MM.1S (cell line): ENCODE data around the gene RAB34.

Experiments used
- EZH2 ChIP-seq: fragments of 300-600 bp; sonication (generic); optimal IDR thresholded peaks from 2 replicates; pipeline ENCODE3; 2017; ENCODE audit warnings: low read depth, mild to moderate bottlenecking, antibody characterized with exemption, low read length, mixed read lengths
- EZH2phosphoT487 ChIP-seq: fragments of 300-600 bp; sonication (generic); IDR thresholded peaks from 2 replicates; pipeline ENCODE4 v1.6.1; 2018; ENCODE audit warnings: antibody characterized with exemption, low read length
- TF ChIP-seq, protein P1 (sequence below): fragments of 300-600 bp; sonication (generic); IDR thresholded peaks from 2 replicates; pipeline ENCODE4 v1.5.1; 2016; ENCODE audit warnings: antibody characterized with exemption, low read length, mixed read lengths

DNA sequence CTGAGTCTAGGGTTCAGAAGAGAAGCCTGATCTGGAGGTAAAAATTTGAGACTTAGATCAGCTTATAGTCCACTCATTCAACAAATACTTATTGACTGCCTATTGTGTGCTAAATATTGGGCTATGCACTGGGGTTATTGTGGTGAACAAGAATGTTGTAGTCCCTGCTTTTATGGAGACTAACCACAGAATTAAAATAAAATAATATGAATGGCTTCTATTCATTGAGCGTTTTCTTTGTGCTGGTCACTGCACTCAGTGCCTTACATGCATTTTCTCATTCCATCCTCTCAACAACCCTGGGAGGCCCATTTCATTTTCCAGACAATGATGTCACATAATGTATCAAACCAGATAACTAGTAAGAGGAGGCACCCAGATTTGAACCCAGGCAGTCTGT, 15.7 kb upstream of the RAB34 start:
- TF ChIP-seq, protein P1, sequence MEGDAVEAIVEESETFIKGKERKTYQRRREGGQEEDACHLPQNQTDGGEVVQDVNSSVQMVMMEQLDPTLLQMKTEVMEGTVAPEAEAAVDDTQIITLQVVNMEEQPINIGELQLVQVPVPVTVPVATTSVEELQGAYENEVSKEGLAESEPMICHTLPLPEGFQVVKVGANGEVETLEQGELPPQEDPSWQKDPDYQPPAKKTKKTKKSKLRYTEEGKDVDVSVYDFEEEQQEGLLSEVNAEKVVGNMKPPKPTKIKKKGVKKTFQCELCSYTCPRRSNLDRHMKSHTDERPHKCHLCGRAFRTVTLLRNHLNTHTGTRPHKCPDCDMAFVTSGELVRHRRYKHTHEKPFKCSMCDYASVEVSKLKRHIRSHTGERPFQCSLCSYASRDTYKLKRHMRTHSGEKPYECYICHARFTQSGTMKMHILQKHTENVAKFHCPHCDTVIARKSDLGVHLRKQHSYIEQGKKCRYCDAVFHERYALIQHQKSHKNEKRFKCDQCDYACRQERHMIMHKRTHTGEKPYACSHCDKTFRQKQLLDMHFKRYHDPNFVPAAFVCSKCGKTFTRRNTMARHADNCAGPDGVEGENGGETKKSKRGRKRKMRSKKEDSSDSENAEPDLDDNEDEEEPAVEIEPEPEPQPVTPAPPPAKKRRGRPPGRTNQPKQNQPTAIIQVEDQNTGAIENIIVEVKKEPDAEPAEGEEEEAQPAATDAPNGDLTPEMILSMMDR = no peak
- TF ChIP-seq EZH2phosphoT487 (no peak), EZH2 (no peak)
